HG02870 (cell line): ENCODE results near the gene TAGLN3.

Source experiments
- ATAC-seq: cut with Tn5 transposase; IDR thresholded peaks from one replicate; pipeline ENCODE4 v1.9.1; 2021; ENCODE audit warnings: mild to moderate bottlenecking, moderate library complexity; ENCODE audit not compliant: unreplicated experiment

The TAGLN3 gene

GRCh38 chr3:112043621-112044201, 45.0 kb downstream of the TAGLN3 start:
- ATAC-seq: peak; percentile 96

- no peak for ATAC-seq
Observed at GRCh38 chr3:112046599-112046998, 47.9 kb downstream of the TAGLN3 start.

GRCh38 chr3:112047264-112047663, 48.5 kb downstream of the TAGLN3 start:
- no peak for ATAC-seq

DNA sequence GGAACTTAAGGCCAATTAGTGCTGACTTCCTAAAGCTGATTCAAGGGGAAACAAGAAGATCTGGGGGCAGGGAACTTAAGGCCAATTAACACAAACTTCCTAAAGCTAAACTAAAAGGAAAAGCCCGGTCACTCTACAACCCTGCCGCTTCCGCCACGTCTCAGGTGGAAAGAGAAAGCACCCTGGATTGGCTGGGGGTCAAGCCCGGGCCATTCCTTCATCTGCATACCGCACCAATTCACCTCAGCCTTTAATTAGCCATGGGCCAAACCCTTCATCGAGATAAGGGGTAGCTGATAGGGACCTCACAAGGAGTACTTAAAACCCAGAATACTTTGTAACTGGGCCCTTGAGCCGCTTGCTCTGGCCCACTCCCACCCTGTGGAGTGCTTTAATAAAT, 50.2 kb downstream of the TAGLN3 start:
- no peak for ATAC-seq

- ATAC-seq: no peak
Observed at GRCh38 chr3:112053229-112053628, 54.5 kb downstream of the TAGLN3 start.

- ATAC-seq: no peak
Observed at GRCh38 chr3:112056451-112056929, 57.8 kb downstream of the TAGLN3 start.

DNA sequence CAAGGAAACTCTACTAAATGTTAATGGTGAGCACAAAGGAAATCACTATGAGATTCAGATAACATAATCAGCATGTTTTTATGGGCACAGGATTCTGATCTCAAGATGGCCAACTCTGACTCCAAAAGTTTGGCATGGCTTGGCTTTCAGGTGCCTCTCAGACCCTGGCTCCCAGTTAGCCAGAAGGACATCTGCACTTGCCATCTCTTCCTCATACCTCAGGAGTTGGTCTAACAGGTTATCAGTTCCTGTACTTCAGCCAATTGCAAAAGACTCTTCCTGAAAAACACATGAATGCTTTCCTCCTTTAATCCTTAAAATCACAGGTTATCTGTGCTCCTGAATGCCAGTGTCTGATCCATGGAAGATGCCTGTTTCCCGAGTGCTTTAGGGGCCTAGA, 60.8 kb downstream of the TAGLN3 start:
- ATAC-seq: no peak

- ATAC-seq: no peak
Observed at GRCh38 chr3:112061152-112061551, 62.4 kb downstream of the TAGLN3 start.
